GM12873 (cell line): Measurements from ENCODE around the gene PTPRG.

Experiments used
- CTCF ChIP-seq: IDR thresholded peaks from 2 replicates; pipeline ENCODE4 v1.5.1; 2012; ENCODE audit warnings: low read depth, mild to moderate bottlenecking, moderate library complexity, low read length, control low read depth; ENCODE audit not compliant: insufficient read depth; ENCODE audit errors: missing control alignments

The PTPRG gene

GRCh38 chr3:61848885-61849284, 287.5 kb downstream of the PTPRG start:
- no peak for TF ChIP-seq CTCF

- no peak for TF ChIP-seq CTCF
Measured at GRCh38 chr3:61853912-61854311, 292.5 kb downstream of the PTPRG start.

GRCh38 chr3:61855211-61855610, 293.8 kb downstream of the PTPRG start:
- TF ChIP-seq CTCF, result no peak

- TF ChIP-seq CTCF, result no peak
Measured at GRCh38 chr3:61857297-61857696, 295.9 kb downstream of the PTPRG start.

GRCh38 chr3:61858054-61858453, 296.7 kb downstream of the PTPRG start:
- TF ChIP-seq CTCF, result peak; percentile 27

- no peak for TF ChIP-seq CTCF
Measured at GRCh38 chr3:61861410-61861809, 300.0 kb downstream of the PTPRG start.

- TF ChIP-seq CTCF, result no peak
Measured at GRCh38 chr3:61862614-61863289, 301.4 kb downstream of the PTPRG start.
